ENCODE results near the gene SLC5A12.

GRCh38 chr11:26623076-26623659, 98.7 kb downstream of the SLC5A12 start:
- TF ChIP-seq CTCF (IDR thresholded peaks at IDR 0.05) (no peak), EP300 (IDR thresholded peaks at IDR 0.05) (no peak), POLR2A (IDR thresholded peaks at IDR 0.05) (no peak)

Measured in gastroesophageal sphincter (tissue), 3 donors.